ENCODE measurements around the gene ZNF616.

The ZNF616 gene

GRCh38 chr19:52139252-52140031 lies at the start of gene ZNF616:
ZNF616 (minus strand) TSS chr19:52139938; CDS start chr19:52130512, 9,426 bp downstream.
- peak; percentile 96 for DNase-seq (ENCODE audit: low read depth)

- no peak for DNase-seq (ENCODE audit: low read depth)
Observed at GRCh38 chr19:52188822-52189734, 49.3 kb upstream of the ZNF616 start.

- no peak for DNase-seq (ENCODE audit: low read depth)
Observed at GRCh38 chr19:52187407-52187806, 47.7 kb upstream of the ZNF616 start.

- no peak for DNase-seq (ENCODE audit: low read depth)
Observed at GRCh38 chr19:52176574-52176973, 36.8 kb upstream of the ZNF616 start.

GRCh38 chr19:52172347-52172746 lies 32.6 kb upstream of the ZNF616 start:
- DNase-seq (ENCODE audit: low read depth), result no peak

- DNase-seq (ENCODE audit: low read depth), result peak; percentile 77
Observed at GRCh38 chr19:52171321-52172169, 31.8 kb upstream of the ZNF616 start, which contains the start of gene ZNF836. ZNF836 (minus strand) TSS chr19:52171621; CDS start chr19:52168072, 3,549 bp downstream.

GRCh38 chr19:52170863-52171320 lies 31.2 kb upstream of the ZNF616 start:
- no peak for DNase-seq (ENCODE audit: low read depth)

- no peak for DNase-seq (ENCODE audit: low read depth)
Observed at GRCh38 chr19:52170304-52170703, 30.6 kb upstream of the ZNF616 start.

- DNase-seq (ENCODE audit: low read depth), result no peak
Observed at GRCh38 chr19:52155596-52156359, 16.0 kb upstream of the ZNF616 start.

GRCh38 chr19:52148256-52148655 lies 8.5 kb upstream of the ZNF616 start:
- DNase-seq (ENCODE audit: low read depth), result no peak

GRCh38 chr19:52142001-52142595 lies 2.4 kb upstream of the ZNF616 start:
- DNase-seq (ENCODE audit: low read depth), result no peak

- DNase-seq (ENCODE audit: low read depth), result no peak
Observed at GRCh38 chr19:52141203-52141602, 1.5 kb upstream of the ZNF616 start.

- DNase-seq (ENCODE audit: low read depth), result no peak
Observed at GRCh38 chr19:52140032-52140710, 433 bp upstream of the ZNF616 start.

GRCh38 chr19:52138983-52139251 lies 821 bp downstream of the ZNF616 start:
- no peak for DNase-seq (ENCODE audit: low read depth)

GRCh38 chr19:52138278-52138982 lies 1.3 kb downstream of the ZNF616 start:
- peak; percentile 4 for DNase-seq (ENCODE audit: low read depth)

GRCh38 chr19:52120286-52120685 lies 19.5 kb downstream of the ZNF616 start:
- no peak for DNase-seq (ENCODE audit: low read depth)

GRCh38 chr19:52115526-52116053 lies 24.1 kb downstream of the ZNF616 start:
- DNase-seq (ENCODE audit: low read depth), result no peak

- no peak for DNase-seq (ENCODE audit: low read depth)
Observed at GRCh38 chr19:52114691-52115090, 25.0 kb downstream of the ZNF616 start.

- no peak for DNase-seq (ENCODE audit: low read depth)
Observed at GRCh38 chr19:52112624-52113023, 27.1 kb downstream of the ZNF616 start.

Data from stimulated activated CD8-positive, alpha-beta memory T cell treated with anti-CD3 and anti-CD28 coated beads, Interleukin-7, amount 100 ng/mL, for 24 hours (primary cell).